ENCODE data around the gene XRCC4.
"Not testable (repeated sequence)": the region's sequence is repeated elsewhere in the genome, so short reads cannot be mapped to it uniquely, and the experiment has no call there.

The XRCC4 gene

GRCh38 chr5:83192947-83193346 is 115.6 kb downstream of the XRCC4 start:
- DNase-seq, result no peak

- no peak for DNase-seq
Observed at GRCh38 chr5:83197326-83197967, 120.1 kb downstream of the XRCC4 start.

- DNase-seq, result no peak
Observed at GRCh38 chr5:83199126-83199525, 121.8 kb downstream of the XRCC4 start.

- no peak for DNase-seq
Observed at GRCh38 chr5:83204651-83205050, 127.3 kb downstream of the XRCC4 start.

GRCh38 chr5:83209963-83210362 is 132.6 kb downstream of the XRCC4 start:
- DNase-seq, result no peak

GRCh38 chr5:83219077-83219476 is 141.7 kb downstream of the XRCC4 start:
- no peak for DNase-seq

- DNase-seq, result no peak
Observed at GRCh38 chr5:83219495-83219894, 142.1 kb downstream of the XRCC4 start.

GRCh38 chr5:83220331-83220730 is 143.0 kb downstream of the XRCC4 start:
- DNase-seq, result no peak

- DNase-seq, result no peak
Observed at GRCh38 chr5:83222906-83223305, 145.6 kb downstream of the XRCC4 start.

- no peak for DNase-seq
Observed at GRCh38 chr5:83227611-83228010, 150.3 kb downstream of the XRCC4 start.

GRCh38 chr5:83230511-83230910 is 153.2 kb downstream of the XRCC4 start:
- no peak for DNase-seq

- no peak for DNase-seq
Observed at GRCh38 chr5:83244516-83244915, 167.2 kb downstream of the XRCC4 start.

GRCh38 chr5:83245037-83245436 is 167.7 kb downstream of the XRCC4 start:
- DNase-seq, result no peak

- no peak for DNase-seq
Observed at GRCh38 chr5:83246071-83246470, 168.7 kb downstream of the XRCC4 start.

GRCh38 chr5:83249156-83249555 is 171.8 kb downstream of the XRCC4 start:
- no peak for DNase-seq

- DNase-seq, result no peak
Observed at GRCh38 chr5:83251849-83252248, 174.5 kb downstream of the XRCC4 start.

GRCh38 chr5:83253720-83254119 is 176.4 kb downstream of the XRCC4 start:
- no peak for DNase-seq

- DNase-seq, result no peak
Observed at GRCh38 chr5:83255268-83255667, 177.9 kb downstream of the XRCC4 start.

- no peak for DNase-seq
Observed at GRCh38 chr5:83256091-83256780, 178.9 kb downstream of the XRCC4 start.

- DNase-seq, result not testable (repeated sequence)
Observed at GRCh38 chr5:83257684-83258083, 180.3 kb downstream of the XRCC4 start.

GRCh38 chr5:83265318-83265717 is 188.0 kb downstream of the XRCC4 start:
- no peak for DNase-seq

GRCh38 chr5:83270311-83270710 is 193.0 kb downstream of the XRCC4 start:
- DNase-seq, result no peak

- DNase-seq, result no peak
Observed at GRCh38 chr5:83277154-83277553, 199.8 kb downstream of the XRCC4 start.

GRCh38 chr5:83277953-83278352 is 200.6 kb downstream of the XRCC4 start:
- DNase-seq, result no peak

- no peak for DNase-seq
Observed at GRCh38 chr5:83281176-83281575, 203.8 kb downstream of the XRCC4 start.

All from CD4-positive, alpha-beta T cell treated with Interleukin-4 for 4 hours (primary cell).